H9 (cell line): ENCODE data around the gene CTCF. TPM values are rescaled to one million over a fixed set of nuclear protein-coding genes. Genes with fewer than 3 reads are reported as not detected.

Experiments
- DNase-seq: peaks from one replicate; pipeline ENCODE4 v3.0.0-alpha.2; 2017
- H2AFZ ChIP-seq: one replicate; pipeline ENCODE4 v1.6.1; 2013; ENCODE audit warnings: mild to moderate bottlenecking, low read length, control low read depth, moderate library complexity
- H2AK5ac ChIP-seq: 2 replicates; pipeline ENCODE4 v1.6.1; 2013; ENCODE audit warnings: low read length, control low read depth, mixed read lengths; ENCODE audit not compliant: insufficient read length
- H2BK120ac ChIP-seq: one replicate; pipeline ENCODE4 v1.6.1; 2013; ENCODE audit warnings: low read depth, mild to moderate bottlenecking, low read length, control low read depth, inconsistent platforms; ENCODE audit not compliant: poor library complexity, severe bottlenecking
- H2BK12ac ChIP-seq: 2 replicates; pipeline ENCODE4 v1.6.1; 2013; ENCODE audit warnings: low read length, control low read depth, mixed read lengths, low read depth; ENCODE audit not compliant: insufficient read length
- H2BK15ac ChIP-seq: 2 replicates; pipeline ENCODE4 v1.6.1; 2013; ENCODE audit warnings: low read depth, low read length, control low read depth
- H2BK20ac ChIP-seq: one replicate; pipeline ENCODE4 v1.6.1; 2013; ENCODE audit warnings: low read depth, mild to moderate bottlenecking, low read length, control low read depth, inconsistent platforms; ENCODE audit not compliant: poor library complexity, severe bottlenecking
- H2BK5ac ChIP-seq: 2 replicates; pipeline ENCODE4 v1.6.1; 2013; ENCODE audit warnings: low read length, control low read depth, mixed read lengths; ENCODE audit not compliant: insufficient read length
- H3K14ac ChIP-seq: 2 replicates; pipeline ENCODE4 v1.6.1; 2013; ENCODE audit warnings: low read length, control low read depth; ENCODE audit not compliant: insufficient read depth
- H3K18ac ChIP-seq: 2 replicates; pipeline ENCODE4 v1.6.1; 2013; ENCODE audit warnings: low read depth, mild to moderate bottlenecking, mixed read lengths, low read length, control low read depth; ENCODE audit not compliant: insufficient read length
- H3K23ac ChIP-seq: 2 replicates; pipeline ENCODE4 v1.6.1; 2013; ENCODE audit warnings: low read length, control low read depth, mixed read lengths, low read depth; ENCODE audit not compliant: insufficient read length
- H3K23me2 ChIP-seq: 2 replicates; pipeline ENCODE4 v1.6.1; 2013; ENCODE audit warnings: low read depth, mild to moderate bottlenecking, mixed read lengths, low read length, control low read depth; ENCODE audit not compliant: insufficient read length, poor library complexity, severe bottlenecking
- H3K27ac ChIP-seq: 2 replicates; pipeline ENCODE4 v1.5.1; 2013; ENCODE audit warnings: low read length, control low read depth, mixed read lengths, low read depth; ENCODE audit not compliant: insufficient read length
- H3K27me3 ChIP-seq: 2 replicates; pipeline ENCODE4 v1.6.1; 2013; ENCODE audit warnings: low read length, control low read depth, inconsistent platforms; ENCODE audit not compliant: insufficient read depth
- H3K4ac ChIP-seq: 2 replicates; pipeline ENCODE4 v1.6.1; 2013; ENCODE audit warnings: low read depth, mild to moderate bottlenecking, control low read depth, inconsistent platforms, low read length, moderate library complexity
- H3K4me1 ChIP-seq: 2 replicates; pipeline ENCODE4 v1.6.1; 2013; ENCODE audit warnings: low read length, control low read depth, inconsistent platforms; ENCODE audit not compliant: insufficient read depth
- H3K4me2 ChIP-seq: 2 replicates; pipeline ENCODE4 v1.6.1; 2013; ENCODE audit warnings: low read length, control low read depth, mixed read lengths; ENCODE audit not compliant: insufficient read length, insufficient read depth
- H3K56ac ChIP-seq: 2 replicates; pipeline ENCODE4 v1.6.1; 2013; ENCODE audit warnings: low read depth, mild to moderate bottlenecking, mixed read lengths, low read length, control low read depth; ENCODE audit not compliant: insufficient read length
- H3K79me1 ChIP-seq: 2 replicates; pipeline ENCODE4 v1.6.1; 2013; ENCODE audit warnings: low read depth, mild to moderate bottlenecking, moderate library complexity, low read length, control low read depth, inconsistent platforms; ENCODE audit not compliant: insufficient read depth, poor library complexity, severe bottlenecking
- H3K79me2 ChIP-seq: 2 replicates; pipeline ENCODE4 v1.6.1; 2013; ENCODE audit warnings: low read length, control low read depth, inconsistent platforms; ENCODE audit not compliant: insufficient read depth
- H3K9ac ChIP-seq: 2 replicates; pipeline ENCODE4 v1.6.1; 2013; ENCODE audit warnings: low read length, control low read depth, mixed read lengths; ENCODE audit not compliant: insufficient read length; ENCODE audit errors: extremely low read depth
- H3K9me3 ChIP-seq: one replicate; pipeline ENCODE4 v1.6.1; 2013; ENCODE audit warnings: low read depth, low read length, inconsistent platforms; ENCODE audit not compliant: control insufficient read depth
- H3T11ph ChIP-seq: one replicate; pipeline ENCODE4 v1.6.1; 2013; ENCODE audit warnings: mild to moderate bottlenecking, low read length, control low read depth, inconsistent platforms
- H4K20me1 ChIP-seq: one replicate; pipeline ENCODE4 v1.6.1; 2013; ENCODE audit not compliant: control insufficient read depth, insufficient read length, insufficient read depth
- H4K5ac ChIP-seq: 2 replicates; pipeline ENCODE4 v1.6.1; 2013; ENCODE audit warnings: low read depth, mild to moderate bottlenecking, mixed read lengths, low read length, control low read depth; ENCODE audit not compliant: insufficient read length
- H4K8ac ChIP-seq: replicated peaks from 2 replicates; pipeline ENCODE4 v1.6.1; 2013; ENCODE audit warnings: low read length, control low read depth, mixed read lengths, low read depth; ENCODE audit not compliant: insufficient read length
- H4K91ac ChIP-seq: 2 replicates; pipeline ENCODE4 v1.6.1; 2013; ENCODE audit warnings: low read depth, mild to moderate bottlenecking, moderate library complexity, mixed read lengths, low read length, control low read depth; ENCODE audit not compliant: insufficient read length
- H3K27ac Mint-ChIP-seq, 3 experiments: 2 replicates in 2 of 3; 3 replicates in 1 of 3; pipeline ENCODE4 v1.8.0; 2020 to 2021; ENCODE audit warnings: mixed read lengths in 3 of 3, mild to moderate bottlenecking in 1 of 3, moderate library complexity in 1 of 3
- H3K27me3 Mint-ChIP-seq: 2 replicates; pipeline ENCODE4 v1.8.0; 2021; ENCODE audit warnings: low read depth, mild to moderate bottlenecking, moderate library complexity, mixed read lengths
- H3K36me3 Mint-ChIP-seq, 3 experiments: 2 replicates in 2 of 3; 3 replicates in 1 of 3; pipeline ENCODE4 v1.8.0; 2020 to 2021; ENCODE audit warnings: low read depth in 3 of 3, mixed read lengths in 3 of 3; ENCODE audit not compliant: insufficient read depth in 1 of 3
- H3K4me1 Mint-ChIP-seq, 2 experiments: 2 replicates each; pipeline ENCODE4 v1.8.0; 2020; ENCODE audit warnings: mixed read lengths in 2 of 2
- H3K4me3 Mint-ChIP-seq, 2 experiments: 2 replicates in 1 of 2; 3 replicates in 1 of 2; pipeline ENCODE4 v1.8.0; 2020 to 2021; ENCODE audit warnings: mild to moderate bottlenecking in 2 of 2, mixed read lengths in 2 of 2, moderate library complexity in 1 of 2
- H3K9me3 Mint-ChIP-seq, 2 experiments: 2 replicates in 1 of 2; 3 replicates in 1 of 2; pipeline ENCODE4 v1.8.0; 2020; ENCODE audit warnings: mild to moderate bottlenecking in 2 of 2, mixed read lengths in 2 of 2, moderate library complexity in 1 of 2
- CTCF ChIP-seq: fragments of 200-600 bp; sonication (generic); conservative IDR thresholded peaks from 3 replicates; pipeline ENCODE4 v1.8.0; 2021; ENCODE audit warnings: antibody characterized with exemption, mild to moderate bottlenecking
- WGBS: extraction: QIAGEN DNeasy Blood & Tissue Kit; methylation state at CpG from one replicate; pipeline ENCODE4 v1.1.7; 2013; ENCODE audit warnings: missing lambda C conversion rate, low lambda C conversion rate, mixed read lengths; ENCODE audit not compliant: insufficient read length; ENCODE audit errors: extremely low coverage; 5-methylcytosine and 5-hydroxymethylcytosine counted together
- total RNA-seq: library from RNA; stranded (reverse); gene quantifications from 2 replicates; pipeline ENCODE4 v1.2.1, GENCODE V29; 2021

Gene CTCF
- total RNA-seq, 1 experiment from 2014 or later, result 87.3 TPM

GRCh38 chr16:67543582-67543981 lies 18.7 kb upstream of the CTCF start:
- no peak overlapping the region for H4K5ac ChIP-seq
- no peaks in the 10 kb centered on the region for H3K9me3 ChIP-seq
- no peak overlapping the region for H3K27ac ChIP-seq
- Mint-ChIP-seq H3K27me3 (peaks cover 39% of the 10 kb centered on the region), H3K36me3 (peaks cover 2 to 23% (median 13%) of the 10 kb centered on the region in 3 experiments; a peak in 6 of 7 replicates), H3K27ac (no peak overlapping the region), H3K4me1 (peaks cover 15 to 29% of the 10 kb centered on the region in 2 experiments), H3K4me3 (no peak overlapping the region), H3K9me3 (no peaks in the 10 kb centered on the region; a peak in 2 of 5 replicates)
- H2BK20ac ChIP-seq, result no peak overlapping the region
- H3K4me2 ChIP-seq, result no peak overlapping the region
- no peak overlapping the region for H2BK5ac ChIP-seq
- no peak overlapping the region for H3K23ac ChIP-seq
- H3K4ac ChIP-seq, result no peak overlapping the region
- H2AK5ac ChIP-seq, result no peak overlapping the region
- TF ChIP-seq CTCF, result no peak
- no peaks in the 10 kb centered on the region for H3K79me2 ChIP-seq
- DNase-seq, result no peak
- H2BK120ac ChIP-seq, result no peak overlapping the region
- no peak overlapping the region for H2BK15ac ChIP-seq
- peaks cover 11% of the 10 kb centered on the region; the same call in 1 of the 2 replicates for H3K27me3 ChIP-seq
- no peaks in the 10 kb centered on the region for H3K23me2 ChIP-seq
- no peak overlapping the region for H4K8ac ChIP-seq
- no CpG with 5 or more reads among the region's 6 CpGs for WGBS
- H4K20me1 ChIP-seq, result peaks cover 2% of the 10 kb centered on the region
- no peaks in the 10 kb centered on the region for H3K79me1 ChIP-seq
- H2BK12ac ChIP-seq, result no peak overlapping the region
- H3K4me1 ChIP-seq, result no peaks in the 10 kb centered on the region; the same call in 1 of the 2 replicates
- no peak overlapping the region for H3K18ac ChIP-seq
- no peak overlapping the region for H3K14ac ChIP-seq
- H2AFZ ChIP-seq, result no peak overlapping the region
- H3K9ac ChIP-seq, result no peak overlapping the region
- no peak overlapping the region for H3K56ac ChIP-seq
- no peak overlapping the region for H3T11ph ChIP-seq
- H4K91ac ChIP-seq, result no peak overlapping the region
